IPS DF 6.9 (cell line): ENCODE measurements around the gene NELL2.

ENCODE experiments used
- DNase-seq: peaks from one replicate; pipeline ENCODE4 v3.0.0-alpha.2; 2013; ENCODE audit warnings: low read depth, low spot score
- H3K27ac ChIP-seq: one replicate; pipeline ENCODE4 v1.5.1; 2013; ENCODE audit warnings: low read length, control low read depth
- H3K27me3 ChIP-seq: 2 replicates; pipeline ENCODE4 v1.6.1; 2013; ENCODE audit warnings: mild to moderate bottlenecking, low read length; ENCODE audit not compliant: control insufficient read depth, insufficient read depth
- H3K36me3 ChIP-seq: 2 replicates; pipeline ENCODE4 v1.6.1; 2013; ENCODE audit warnings: low read length; ENCODE audit not compliant: control insufficient read depth, insufficient read depth
- H3K4me1 ChIP-seq: 2 replicates; pipeline ENCODE4 v1.6.1; 2013; ENCODE audit warnings: low read length; ENCODE audit not compliant: control insufficient read depth, insufficient read depth
- H3K4me3 ChIP-seq: 2 replicates; pipeline ENCODE4 v1.5.1; 2013; ENCODE audit warnings: mild to moderate bottlenecking, low read length
- H3K9me3 ChIP-seq: 2 replicates; pipeline ENCODE4 v1.6.1; 2013; ENCODE audit warnings: low read length, inconsistent platforms; ENCODE audit not compliant: control insufficient read depth, insufficient read depth
- WGBS: extraction: QIAGEN DNeasy Blood & Tissue Kit; methylation state at CpG from one replicate; pipeline ENCODE4 v1.1.7; 2013; ENCODE audit warnings: mixed read lengths, missing lambda C conversion rate; ENCODE audit not compliant: insufficient read length, insufficient coverage; 5-methylcytosine and 5-hydroxymethylcytosine counted together

NELL2 gene

DNA sequence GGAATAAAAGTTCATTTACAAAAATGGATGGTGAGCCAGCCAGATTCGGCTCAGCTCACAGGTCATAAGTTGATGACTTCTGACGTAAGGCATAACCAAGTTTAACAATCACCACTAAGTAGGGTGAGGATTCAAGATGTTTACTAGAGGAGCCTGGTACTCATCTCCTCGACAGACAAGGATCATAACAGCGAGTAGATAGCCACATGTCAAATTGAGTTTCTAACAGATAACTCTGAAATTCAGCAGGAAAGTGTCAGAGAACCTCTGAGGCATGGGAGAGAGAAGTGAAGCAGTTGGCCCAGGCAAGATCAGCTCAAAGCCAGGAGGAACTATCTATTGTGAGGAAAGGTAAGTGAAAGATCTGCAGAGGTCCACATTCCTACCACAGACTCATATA, 208.7 kb downstream of the NELL2 start:
- no peaks in the 10 kb centered on the region for H3K9me3 ChIP-seq
- DNase-seq, result no peak
- WGBS, result no CpG with 5 or more reads among the region's 4 CpGs
- H3K4me1 ChIP-seq, result no peaks in the 10 kb centered on the region
- no peak overlapping the region for H3K4me3 ChIP-seq
- H3K27me3 ChIP-seq, result no peaks in the 10 kb centered on the region
- no peak overlapping the region for H3K27ac ChIP-seq
- H3K36me3 ChIP-seq, result no peaks in the 10 kb centered on the region

DNA sequence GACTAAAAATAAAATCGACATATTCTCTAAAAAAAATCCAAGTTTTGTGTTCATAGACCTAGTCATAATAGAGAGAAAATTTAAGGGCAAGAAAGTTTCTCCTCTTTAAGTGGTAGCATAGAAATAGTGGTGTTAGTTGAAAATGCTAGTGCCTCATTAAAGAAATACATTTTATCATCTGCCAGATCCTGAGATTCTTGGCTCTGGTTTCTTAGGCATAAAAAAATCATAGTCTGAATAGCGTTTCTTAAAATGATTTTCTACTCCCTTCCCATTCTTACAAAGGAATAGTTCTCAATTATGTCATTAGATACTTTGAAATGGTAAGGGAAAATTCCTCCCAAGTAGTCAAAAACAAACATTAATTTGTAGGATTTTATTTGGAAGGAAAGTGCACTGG, 212.8 kb downstream of the NELL2 start:
- Histone ChIP-seq H3K27me3 (no peaks in the 10 kb centered on the region), H3K4me3 (no peak overlapping the region), H3K4me1 (no peaks in the 10 kb centered on the region), H3K36me3 (no peaks in the 10 kb centered on the region), H3K27ac (no peak overlapping the region), H3K9me3 (no peaks in the 10 kb centered on the region)
- no peak for DNase-seq
- WGBS, result no CpG with 5 or more reads among the region's 2 CpGs

DNA sequence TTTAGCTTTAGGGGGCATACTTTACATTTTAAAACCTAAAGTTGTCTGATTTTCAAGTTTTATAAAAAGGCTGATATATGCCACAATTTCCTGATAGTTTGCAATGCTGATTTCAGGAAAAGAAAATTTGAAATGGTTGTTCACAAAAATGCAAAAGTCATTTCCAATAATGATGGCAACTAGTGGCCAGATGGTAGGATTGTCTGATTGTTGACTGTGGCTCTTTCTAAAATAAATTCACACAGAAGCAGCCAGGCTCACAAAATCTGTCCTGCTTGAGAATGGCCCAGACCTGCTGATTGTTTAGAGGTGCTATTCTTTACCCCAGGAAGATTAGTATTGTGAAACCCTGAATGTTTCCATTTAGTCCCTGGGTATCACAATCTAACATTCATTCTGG, 220.3 kb downstream of the NELL2 start:
- Histone ChIP-seq H3K9me3 (no peaks in the 10 kb centered on the region), H3K27ac (no peak overlapping the region), H3K4me1 (peaks cover 2% of the 10 kb centered on the region; the same call in 1 of the 2 replicates), H3K4me3 (no peak overlapping the region), H3K36me3 (no peaks in the 10 kb centered on the region), H3K27me3 (no peaks in the 10 kb centered on the region)
- DNase-seq, result no peak

DNA sequence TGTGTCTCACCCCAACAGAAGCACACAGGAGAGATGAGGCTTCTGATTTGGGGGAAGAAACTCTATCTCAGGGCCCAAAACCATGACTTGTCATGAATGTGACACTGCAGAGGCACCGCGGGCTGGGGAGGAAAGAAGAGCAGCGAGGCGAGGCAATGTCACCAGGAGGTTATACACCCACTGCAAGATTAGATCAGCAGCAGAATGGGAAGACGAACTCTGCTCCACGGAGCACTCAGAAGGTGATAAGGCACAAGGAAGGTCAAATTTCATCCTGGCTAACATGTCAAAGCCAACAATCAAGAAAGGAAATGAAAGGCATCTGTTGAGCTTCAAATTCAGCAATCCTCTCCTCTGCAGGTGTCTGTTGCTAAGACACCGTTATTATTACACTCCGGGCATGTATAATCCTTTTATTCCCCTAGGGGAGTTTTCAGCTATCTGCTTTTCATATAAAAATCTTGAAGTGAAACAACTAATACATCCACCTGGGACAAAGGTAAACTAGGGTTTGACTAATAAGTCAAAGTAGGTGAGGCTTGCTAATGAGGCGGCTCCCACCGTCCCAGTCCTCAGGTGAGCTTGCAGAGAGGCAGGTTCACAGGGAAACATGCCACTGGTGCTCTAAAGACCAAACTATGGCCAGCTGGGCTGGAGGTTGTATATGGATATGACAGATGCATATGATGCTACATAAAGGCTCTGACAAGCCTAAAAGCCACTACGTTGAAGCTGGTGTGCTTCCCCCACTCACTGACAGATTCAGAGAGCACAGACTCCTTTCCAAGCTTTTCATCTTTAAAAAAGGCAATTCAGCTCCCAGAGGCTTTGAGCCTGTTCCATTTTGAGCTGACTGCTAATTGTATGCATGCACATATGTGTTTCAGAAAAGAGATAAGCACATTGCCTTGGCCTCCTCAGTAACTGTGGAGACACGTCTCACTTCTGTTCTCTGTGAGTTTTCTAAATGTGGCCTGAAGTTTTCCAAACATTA, 221.2 kb downstream of the NELL2 start:
- no CpG with 5 or more reads among the region's 12 CpGs for WGBS
- Histone ChIP-seq H3K9me3 (no peaks in the 10 kb centered on the region), H3K27me3 (no peaks in the 10 kb centered on the region), H3K27ac (no peak overlapping the region), H3K4me1 (peaks cover 2% of the 10 kb centered on the region; the same call in 1 of the 2 replicates), H3K36me3 (no peaks in the 10 kb centered on the region), H3K4me3 (no peak overlapping the region)
- DNase-seq, result no peak

DNA sequence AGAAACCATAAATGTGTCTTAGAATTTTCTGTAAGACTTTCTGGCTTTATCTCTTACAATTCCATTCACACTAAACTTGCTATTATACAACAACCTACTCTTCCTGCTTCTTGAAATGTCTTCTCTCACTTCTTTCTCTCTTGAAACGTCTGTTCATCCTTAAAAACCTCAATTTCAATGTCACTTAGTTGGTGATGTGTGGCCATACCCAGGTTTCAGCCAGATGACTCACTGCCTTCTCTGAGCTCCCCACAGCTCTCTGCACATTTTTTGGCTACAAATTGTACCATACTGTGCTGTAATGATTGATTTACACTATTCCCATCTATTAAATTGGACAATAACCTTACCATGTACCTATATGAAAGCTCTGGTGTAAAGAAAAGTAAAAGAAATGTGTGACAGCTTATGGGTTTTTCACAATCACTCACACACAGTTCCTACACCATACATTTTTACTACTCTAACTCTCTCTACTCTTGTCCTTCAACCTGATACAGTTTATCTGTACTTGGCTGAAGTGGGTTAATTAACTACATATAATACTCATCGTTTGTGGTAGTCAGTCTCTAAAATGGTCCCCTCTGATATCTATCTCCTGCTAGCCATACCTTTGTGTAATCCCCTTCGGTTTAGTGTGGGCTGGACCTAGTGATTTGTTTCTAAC, 222.1 kb downstream of the NELL2 start:
- Histone ChIP-seq H3K4me3 (no peak overlapping the region), H3K27me3 (no peaks in the 10 kb centered on the region), H3K36me3 (no peaks in the 10 kb centered on the region), H3K4me1 (peaks cover 2% of the 10 kb centered on the region; the same call in 1 of the 2 replicates), H3K9me3 (no peaks in the 10 kb centered on the region), H3K27ac (no peak overlapping the region)
- no peak for DNase-seq
- WGBS, result no CpG with 5 or more reads among the region's 3 CpGs

DNA sequence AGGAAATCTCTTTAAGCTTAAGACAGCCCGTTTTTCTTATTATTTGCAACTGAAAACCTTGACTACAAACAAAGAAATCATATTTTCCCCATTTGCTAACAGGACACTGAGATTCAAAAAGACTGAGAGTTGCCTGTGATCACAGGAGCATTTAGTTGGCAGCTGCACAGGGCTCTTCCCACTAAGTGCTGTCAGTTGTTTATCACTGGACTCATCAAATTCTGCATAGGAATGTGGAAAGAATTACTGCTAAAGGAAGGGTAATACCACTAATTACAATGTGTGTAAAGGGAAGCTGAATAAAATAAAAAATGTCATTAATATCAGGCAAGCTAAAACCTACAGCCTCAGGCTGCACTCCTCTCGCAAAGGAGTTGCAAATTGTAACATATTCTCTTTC, 226.4 kb downstream of the NELL2 start:
- Histone ChIP-seq H3K27me3 (no peaks in the 10 kb centered on the region), H3K9me3 (no peaks in the 10 kb centered on the region), H3K27ac (no peak overlapping the region), H3K36me3 (no peaks in the 10 kb centered on the region), H3K4me1 (peaks cover 4% of the 10 kb centered on the region; the same call in 1 of the 2 replicates), H3K4me3 (no peak overlapping the region)
- WGBS, result no CpG with 5 or more reads among the region's 2 CpGs
- DNase-seq, result no peak

DNA sequence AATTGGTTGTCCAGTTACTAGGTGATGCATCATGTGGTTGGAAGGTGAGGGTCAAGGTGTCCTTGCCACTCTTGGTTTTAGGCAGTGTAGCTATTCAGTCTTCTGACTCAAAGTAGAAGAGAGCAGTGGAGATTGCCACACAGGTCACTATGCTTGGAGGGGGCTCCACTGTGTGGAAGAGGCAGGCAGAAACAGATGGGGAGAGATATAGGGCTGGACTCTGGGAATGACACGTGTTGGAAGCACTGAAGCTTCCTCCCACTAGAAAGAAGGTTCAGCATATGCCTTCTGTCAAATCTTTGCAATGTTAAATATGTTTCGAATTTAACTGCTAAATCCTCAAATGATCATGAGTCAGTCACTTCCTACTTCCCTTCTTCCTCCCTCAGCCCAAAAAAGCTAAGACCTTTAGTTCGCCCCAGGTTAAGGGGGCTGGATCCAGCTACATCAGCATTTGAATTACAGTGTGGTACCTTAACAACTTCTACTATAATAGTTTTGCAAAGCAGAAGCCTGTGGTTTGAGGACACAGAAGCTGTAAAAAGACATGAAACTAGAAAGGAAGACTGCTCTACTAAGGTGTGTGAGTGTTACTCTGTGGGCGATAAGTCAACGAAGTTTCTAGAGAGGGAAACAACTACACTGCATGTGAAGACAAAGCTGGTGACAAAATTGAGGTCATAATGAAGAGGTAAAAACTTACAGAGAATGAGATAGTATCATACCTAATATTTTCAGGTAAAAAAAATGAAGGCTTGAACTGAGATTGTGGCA, 228.0 kb downstream of the NELL2 start:
- no peak overlapping the region for H3K4me3 ChIP-seq
- H3K4me1 ChIP-seq, result peaks cover 2% of the 10 kb centered on the region; the same call in 1 of the 2 replicates
- H3K36me3 ChIP-seq, result no peaks in the 10 kb centered on the region
- no peak overlapping the region for H3K27ac ChIP-seq
- no peaks in the 10 kb centered on the region for H3K27me3 ChIP-seq
- no peak for DNase-seq
- no CpG with 5 or more reads among the region's 5 CpGs for WGBS
- no peaks in the 10 kb centered on the region for H3K9me3 ChIP-seq

DNA sequence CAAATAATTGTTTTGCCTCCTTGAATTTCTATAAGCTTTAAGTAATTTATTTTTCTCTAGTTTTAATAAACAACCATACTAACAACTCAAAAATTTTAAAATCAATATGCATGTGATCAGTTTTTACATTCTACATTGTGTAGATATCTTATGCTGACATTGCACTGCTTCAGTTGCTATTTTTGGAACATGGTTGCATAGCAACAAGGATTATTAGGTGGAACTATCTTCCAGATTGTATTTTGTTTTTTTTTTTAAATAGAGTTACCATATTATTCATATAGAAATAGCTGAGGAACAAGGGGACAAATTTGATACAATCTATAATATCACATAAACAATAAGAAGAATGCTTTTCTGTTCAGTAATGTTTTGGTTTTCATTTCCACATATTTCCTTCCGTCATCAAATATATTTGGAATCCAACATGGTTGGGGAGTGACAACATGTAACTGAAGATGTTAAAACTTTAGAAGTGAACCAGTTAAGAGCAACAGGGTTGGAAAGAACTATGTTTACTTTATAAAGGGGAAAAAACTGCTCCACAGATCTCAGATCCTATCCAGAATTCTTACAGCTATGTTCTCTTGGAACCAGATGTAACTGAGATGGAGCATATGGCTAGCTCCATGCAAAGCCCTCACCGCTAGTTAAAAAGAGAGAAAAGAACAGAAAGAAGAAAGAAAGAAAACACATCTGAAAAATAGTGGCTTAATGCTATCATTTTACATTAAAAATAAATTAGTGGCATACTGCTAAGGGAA, 235.5 kb downstream of the NELL2 start:
- Histone ChIP-seq H3K27me3 (no peaks in the 10 kb centered on the region), H3K4me1 (no peaks in the 10 kb centered on the region), H3K36me3 (no peaks in the 10 kb centered on the region), H3K27ac (no peak overlapping the region), H3K4me3 (no peak overlapping the region), H3K9me3 (no peaks in the 10 kb centered on the region)
- no peak for DNase-seq
- no CpG with 5 or more reads among the region's 2 CpGs for WGBS

DNA sequence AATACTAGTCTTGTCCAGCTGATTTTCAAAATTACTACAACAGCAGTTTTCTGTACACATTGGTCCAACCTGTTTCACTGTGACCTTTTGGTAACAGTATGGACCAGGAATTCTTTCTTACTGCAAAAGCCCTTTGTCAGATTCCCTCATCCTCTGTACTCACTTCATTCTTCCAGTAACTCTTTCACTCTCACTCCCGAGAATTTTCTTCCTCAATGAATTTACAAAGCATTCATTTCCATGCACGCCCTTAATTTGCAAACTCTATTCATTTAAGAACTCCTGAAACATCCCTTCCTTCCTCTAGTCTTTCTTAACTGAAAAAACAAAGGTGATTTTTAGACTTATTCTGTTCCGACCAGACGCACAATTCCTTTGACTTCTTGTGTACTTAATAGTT, 238.2 kb downstream of the NELL2 start:
- H3K27ac ChIP-seq, result no peak overlapping the region
- no peak overlapping the region for H3K4me3 ChIP-seq
- no peak for DNase-seq
- no peaks in the 10 kb centered on the region for H3K36me3 ChIP-seq
- no peaks in the 10 kb centered on the region for H3K9me3 ChIP-seq
- no peaks in the 10 kb centered on the region for H3K4me1 ChIP-seq
- WGBS, result no CpG with 5 or more reads among the region's 4 CpGs
- H3K27me3 ChIP-seq, result no peaks in the 10 kb centered on the region

DNA sequence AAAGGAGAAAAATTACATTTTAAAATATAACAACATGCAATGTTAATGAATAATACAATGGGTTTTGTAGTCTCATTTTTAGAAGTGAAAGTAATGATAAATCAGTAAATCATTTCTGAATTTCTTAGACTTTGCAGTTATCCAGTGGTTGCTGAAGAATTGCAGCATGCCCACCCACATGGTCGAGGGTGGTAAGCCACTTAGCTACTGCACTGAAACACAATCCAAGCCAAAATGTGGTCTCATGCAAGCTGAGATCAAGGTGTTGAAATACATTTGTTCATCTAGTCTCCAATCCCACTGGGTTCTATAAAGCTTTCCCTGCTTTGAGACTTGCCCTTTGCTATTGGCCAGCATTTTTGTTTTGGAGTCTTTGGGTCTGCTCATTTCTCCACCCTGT, 247.9 kb downstream of the NELL2 start:
- no peaks in the 10 kb centered on the region for H3K9me3 ChIP-seq
- no peak overlapping the region for H3K27ac ChIP-seq
- H3K4me3 ChIP-seq, result no peak overlapping the region
- H3K27me3 ChIP-seq, result no peaks in the 10 kb centered on the region
- WGBS, result no CpG with 5 or more reads among the region's 1 CpG
- no peaks in the 10 kb centered on the region for H3K36me3 ChIP-seq
- H3K4me1 ChIP-seq, result no peaks in the 10 kb centered on the region
- DNase-seq, result no peak
